K562 (cell line): ENCODE data around the gene APBA2. TPM values are rescaled to one million over a fixed set of nuclear protein-coding genes. Genes with fewer than 3 reads are reported as not detected.
A peak's percentile ranks its signal among the peaks of the same experiment; 100 is the strongest.

Experiments
- CTBP1 ChIP-seq: fragments of 450-650 bp; IDR thresholded peaks from 2 replicates; pipeline ENCODE4 v1.6.1; 2016; ENCODE audit warnings: borderline replicate concordance
- ESRRA ChIP-seq: fragments of 450-650 bp; IDR thresholded peaks from 2 replicates; pipeline ENCODE4 v1.6.1; 2014; ENCODE audit warnings: low read depth, mild to moderate bottlenecking, moderate library complexity, borderline replicate concordance
- EWSR1 ChIP-seq: fragments of 450-650 bp; IDR thresholded peaks from 2 replicates; pipeline ENCODE4 v1.6.1; 2018; ENCODE audit warnings: borderline replicate concordance, mild to moderate bottlenecking, low read depth, moderate library complexity; ENCODE audit not compliant: partially characterized antibody
- FIP1L1 ChIP-seq: fragments of 200-400 bp; formaldehyde crosslinking; IDR thresholded peaks from 2 replicates; pipeline ENCODE4 v1.6.1; 2018; ENCODE audit warnings: mild to moderate bottlenecking, low read depth, low read length; ENCODE audit not compliant: poor library complexity, severe bottlenecking
- FOXM1 ChIP-seq, 2 experiments: fragments of 450-650 bp in 1 of 2; sonication (generic) in 1 of 2; formaldehyde crosslinking in 1 of 2; IDR thresholded peaks; 2 replicates each; pipeline versions ENCODE4 v1.6.1 to v1.9.0; 2017 to 2022; ENCODE audit warnings: low read depth in 2 of 2, mild to moderate bottlenecking in 2 of 2, missing genetic modification reagents in 1 of 2, moderate library complexity in 1 of 2
- GATAD2A ChIP-seq: fragments of 450-650 bp; IDR thresholded peaks from 2 replicates; pipeline ENCODE4 v1.6.1; 2017
- HEY1 ChIP-seq: fragments of 250-450 bp; sonication (Bioruptor Pico); IDR thresholded peaks from 2 replicates; pipeline ENCODE4 v1.5.0; 2020; ENCODE audit warnings: mild to moderate bottlenecking, moderate library complexity, borderline replicate concordance
- HMGXB4 ChIP-seq: sonication (generic); formaldehyde crosslinking; IDR thresholded peaks from 2 replicates; pipeline ENCODE4 v1.8.1; 2023; ENCODE audit warnings: mild to moderate bottlenecking, missing genetic modification reagents
- HSF4 ChIP-seq: fragments of 250-450 bp; sonication (Bioruptor Pico); IDR thresholded peaks from 2 replicates; pipeline ENCODE4 v2.1.2; 2022; ENCODE audit warnings: mild to moderate bottlenecking, moderate library complexity, borderline replicate concordance
- IFI16 ChIP-seq: fragments of 250-450 bp; sonication (Bioruptor Pico); IDR thresholded peaks from 2 replicates; pipeline ENCODE4 v2.1.2; 2022; ENCODE audit warnings: mild to moderate bottlenecking, inconsistent platforms
- IRF2 ChIP-seq: sonication (generic); formaldehyde crosslinking; IDR thresholded peaks from 2 replicates; pipeline ENCODE4 v1.8.1; 2022; ENCODE audit warnings: mild to moderate bottlenecking, missing genetic modification reagents
- KAT8 ChIP-seq: fragments of 450-650 bp; IDR thresholded peaks from 2 replicates; pipeline ENCODE4 v1.6.1; 2016; ENCODE audit warnings: low read depth, mild to moderate bottlenecking
- KDM5B ChIP-seq: fragments of 200-600 bp; sonication (generic); IDR thresholded peaks from 2 replicates; pipeline ENCODE4 v1.6.1; 2012; ENCODE audit warnings: low read depth, mild to moderate bottlenecking, moderate library complexity, low read length, control low read depth, inconsistent platforms; ENCODE audit not compliant: insufficient replicate concordance
- KLF1 ChIP-seq: fragments of 450-650 bp; IDR thresholded peaks from 2 replicates; pipeline ENCODE4 v1.6.1; 2016; ENCODE audit warnings: missing genetic modification characterization, missing compliant biosample characterization
- MAFF ChIP-seq: IDR thresholded peaks from 2 replicates; pipeline ENCODE4 v1.6.1; 2012; ENCODE audit warnings: low read length, improper control_type of control experiment
- MAFG ChIP-seq: fragments of 450-650 bp; conservative IDR thresholded peaks from 2 replicates; pipeline ENCODE4 v1.6.1; 2016; ENCODE audit warnings: missing genetic modification characterization, missing compliant biosample characterization
- MEIS2 ChIP-seq: fragments of 450-650 bp; IDR thresholded peaks from 2 replicates; pipeline ENCODE4 v1.6.1; 2014; ENCODE audit warnings: mild to moderate bottlenecking; ENCODE audit not compliant: partially characterized antibody
- PCBP1 ChIP-seq: fragments of 200-400 bp; formaldehyde crosslinking; IDR thresholded peaks from 2 replicates; pipeline ENCODE4 v1.6.1; 2018; ENCODE audit warnings: mild to moderate bottlenecking, low read depth, low read length; ENCODE audit not compliant: poor library complexity, severe bottlenecking
- POLR2H ChIP-seq: IDR thresholded peaks from 2 replicates; pipeline ENCODE4 v1.6.1; 2016; ENCODE audit warnings: missing genetic modification characterization, low read depth, mild to moderate bottlenecking, control low read depth, missing compliant biosample characterization, moderate library complexity
- SAFB2 ChIP-seq: fragments of 200-400 bp; formaldehyde crosslinking; IDR thresholded peaks from 2 replicates; pipeline ENCODE4 v1.6.1; 2018; ENCODE audit warnings: borderline replicate concordance, low read length, low read depth, moderate library complexity; ENCODE audit not compliant: severe bottlenecking
- SOX6 ChIP-seq: fragments of 450-650 bp; IDR thresholded peaks from 2 replicates; pipeline ENCODE4 v1.6.1; 2014; ENCODE audit warnings: mild to moderate bottlenecking
- TFAM ChIP-seq: fragments of 250-450 bp; sonication (Bioruptor Pico); conservative IDR thresholded peaks from 2 replicates; pipeline ENCODE4 v1.5.0; 2021; ENCODE audit warnings: mild to moderate bottlenecking, moderate library complexity
- U2AF1 ChIP-seq: fragments of 200-400 bp; formaldehyde crosslinking; optimal IDR thresholded peaks from 2 replicates; pipeline ENCODE3; 2017; ENCODE audit warnings: mild to moderate bottlenecking, low read depth, low read length, moderate library complexity
- ZBTB5 ChIP-seq: fragments of 450-650 bp; IDR thresholded peaks from 2 replicates; pipeline ENCODE4 v1.6.1; 2017; ENCODE audit warnings: antibody characterized with exemption
- ZEB2 ChIP-seq: fragments of 450-650 bp; IDR thresholded peaks from 2 replicates; pipeline ENCODE4 v1.6.1; 2016
- ZFP36 ChIP-seq: fragments of 150-350 bp; IDR thresholded peaks from 2 replicates; pipeline ENCODE4 v1.6.1; 2018; ENCODE audit warnings: low read length, low read depth; ENCODE audit not compliant: partially characterized antibody
- ZKSCAN3 ChIP-seq: fragments of 250-450 bp; sonication (Bioruptor Pico); IDR thresholded peaks from 2 replicates; pipeline ENCODE4 v1.4.0; 2020
- ZNF79 ChIP-seq: fragments of 250-450 bp; sonication (Bioruptor Pico); IDR thresholded peaks from 2 replicates; pipeline ENCODE4 v1.4.0; 2020; ENCODE audit warnings: low read depth, mild to moderate bottlenecking, moderate library complexity
- polyA plus RNA-seq, 8 experiments: library from polyadenylated mRNA; depleted of rRNA in 4 of 8; stranded (reverse) in 5 of 8; unstranded in 3 of 8; fragments of >200 nt; fragmentation: Nextera tagmentation in 2 of 8; fragmentation: Illumina TruSeq in 1 of 8; extraction: Ambion mirVana in 2 of 8; extraction: Trizol in 1 of 8; gene quantifications; 2 replicates each; pipeline versions ENCODE4 v1.2.1 to v1.2.3, GENCODE V29; 2011 to 2014; ENCODE audit warnings: inconsistent platforms in 1 of 8, missing spikeins in 1 of 8
- total RNA-seq, 7 experiments: library from RNA; depleted of rRNA in 6 of 7; stranded (reverse); fragments of >200 nt in 6 of 7; fragmentation: Illumina TruSeq in 2 of 7; extraction: Trizol in 2 of 7; gene quantifications; 2 replicates each; pipeline versions ENCODE4 v1.2.1 to v1.2.3, GENCODE V29; 2011 to 2021; ENCODE audit warnings: low replicate concordance in 1 of 7

Gene APBA2
- total and polyA plus RNA-seq, 9 of the 15 experiments (the other 6 are each of a cell fraction or from before 2014, with no cell fraction given), result 0.24 to 40.9 (median 25.2) TPM

GRCh38 chr15:28955993-28956421, 70.2 kb downstream of the APBA2 start (continued):
- TF ChIP-seq KDM5B, result no peak
- no peak for TF ChIP-seq ZFP36
- TF ChIP-seq CTBP1, result peak; percentile 50; the same call in 1 of the 2 replicates
- TF ChIP-seq ZKSCAN3 (CRISPR knock-in tag), result no peak
- no peak for TF ChIP-seq HSF4 (CRISPR knock-in tag)
- TF ChIP-seq PCBP1, result no peak
- TF ChIP-seq HEY1, result no peak
- TF ChIP-seq U2AF1, result no peak
- no peak for TF ChIP-seq MEIS2
- no peak for TF ChIP-seq FIP1L1
- no peak for TF ChIP-seq FOXM1 (IDR thresholded peaks at IDR 0.05; ENCODE audit: low read depth)
- TF ChIP-seq FOXM1 (CRISPR knock-in tag; IDR thresholded peaks at IDR 0.05; ENCODE audit: low read depth), result no peak
- TF ChIP-seq ESRRA, result peak; percentile 58; the same call in 1 of the 2 replicates
- no peak for TF ChIP-seq IFI16 (CRISPR knock-in tag)
- no peak for TF ChIP-seq ZNF79 (CRISPR knock-in tag)
- TF ChIP-seq ZEB2, result no peak
- TF ChIP-seq KAT8, result no peak
- no peak for TF ChIP-seq TFAM (CRISPR knock-in tag)
- TF ChIP-seq SOX6, result no peak
- TF ChIP-seq HMGXB4 (CRISPR knock-in tag), result no peak
- TF ChIP-seq MAFF, result no peak
- no peak for TF ChIP-seq KLF1 (tag)
- TF ChIP-seq EWSR1, result no peak
- TF ChIP-seq IRF2 (CRISPR knock-in tag), result no peak
- TF ChIP-seq GATAD2A, result no peak
- TF ChIP-seq ZBTB5, result no peak
- no peak for TF ChIP-seq MAFG (tag)
- TF ChIP-seq POLR2H (tag), result no peak
- TF ChIP-seq SAFB2, result no peak
